Endometrial microvascular endothelial cells (primary cell): ENCODE results near the gene GLT1D1. TPM values are rescaled to one million over a fixed set of nuclear protein-coding genes. Genes with fewer than 3 reads are reported as not detected.
"Not testable (repeated sequence)": the region's sequence is repeated elsewhere in the genome, so short reads cannot be mapped to it uniquely, and the experiment has no call there.

Experiments used
- in situ Hi-C: cut with HindIII; loops from 2 replicates; pipeline ENCODE4 v1.10.0; 2017; ENCODE audit warnings: low sequenced_read_pairs, low pct_unique_long_range_greater_than_20kb; ENCODE audit errors: inconsistent ontology term
- total RNA-seq: library from RNA; depleted of rRNA; stranded (reverse); fragments of >200 nt; gene quantifications from one replicate; pipeline ENCODE4 v1.2.3, GENCODE V29; 2015; ENCODE audit errors: inconsistent ontology term

Gene GLT1D1
- total RNA-seq, 1 donor from 2014 or later = not detected

DNA sequence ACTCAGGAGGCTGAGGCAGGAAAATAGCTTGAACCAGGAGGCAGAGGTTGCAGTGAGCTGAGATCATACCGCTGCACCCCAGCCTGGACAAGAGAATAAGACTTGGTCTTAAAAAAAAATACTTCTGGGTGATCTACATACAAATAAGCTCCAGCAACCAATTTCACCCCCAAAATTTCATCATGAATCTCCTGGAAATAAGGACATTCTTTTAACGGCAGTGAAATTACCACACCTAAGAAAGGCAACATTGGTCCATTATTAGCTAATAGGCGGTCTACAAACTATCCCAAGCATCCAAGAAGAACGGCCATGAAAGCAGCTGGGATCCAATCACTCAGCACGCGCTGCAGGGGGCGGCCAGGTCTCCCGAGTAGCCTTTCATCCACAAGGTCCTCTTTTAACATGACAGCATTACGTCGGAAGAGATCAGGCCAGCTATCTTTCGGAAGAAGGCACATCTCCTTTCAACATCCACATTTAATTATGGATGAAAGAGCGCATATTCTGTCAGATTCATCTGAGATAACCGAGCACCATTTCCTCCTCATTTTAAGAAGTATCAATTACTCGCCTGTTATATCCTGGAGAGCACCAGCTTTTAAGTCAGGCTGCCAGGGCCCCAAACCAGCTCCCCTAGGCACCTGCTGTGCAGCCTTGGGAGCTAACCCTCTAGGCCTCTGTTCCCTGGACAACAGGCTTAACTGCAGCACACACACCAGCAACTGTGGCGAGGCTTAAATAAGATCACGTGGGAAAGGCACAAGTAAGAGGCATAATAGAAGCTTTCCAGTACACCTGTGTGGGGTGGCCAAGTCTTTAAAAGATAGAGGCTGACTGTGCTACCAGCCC, 33.8 kb upstream of the GLT1D1 start:
- in situ Hi-C loops = no loop called here

- in situ Hi-C loops = no loop called here
These were observed 33.0 kb upstream of the GLT1D1 start for GRCh38 chr12:128820253-128820652.

- in situ Hi-C loops = no loop called here
These were observed 32.4 kb upstream of the GLT1D1 start for GRCh38 chr12:128820723-128821432.

GRCh38 chr12:128823216-128823915, 29.9 kb upstream of the GLT1D1 start:
- in situ Hi-C loops = no loop called here

DNA sequence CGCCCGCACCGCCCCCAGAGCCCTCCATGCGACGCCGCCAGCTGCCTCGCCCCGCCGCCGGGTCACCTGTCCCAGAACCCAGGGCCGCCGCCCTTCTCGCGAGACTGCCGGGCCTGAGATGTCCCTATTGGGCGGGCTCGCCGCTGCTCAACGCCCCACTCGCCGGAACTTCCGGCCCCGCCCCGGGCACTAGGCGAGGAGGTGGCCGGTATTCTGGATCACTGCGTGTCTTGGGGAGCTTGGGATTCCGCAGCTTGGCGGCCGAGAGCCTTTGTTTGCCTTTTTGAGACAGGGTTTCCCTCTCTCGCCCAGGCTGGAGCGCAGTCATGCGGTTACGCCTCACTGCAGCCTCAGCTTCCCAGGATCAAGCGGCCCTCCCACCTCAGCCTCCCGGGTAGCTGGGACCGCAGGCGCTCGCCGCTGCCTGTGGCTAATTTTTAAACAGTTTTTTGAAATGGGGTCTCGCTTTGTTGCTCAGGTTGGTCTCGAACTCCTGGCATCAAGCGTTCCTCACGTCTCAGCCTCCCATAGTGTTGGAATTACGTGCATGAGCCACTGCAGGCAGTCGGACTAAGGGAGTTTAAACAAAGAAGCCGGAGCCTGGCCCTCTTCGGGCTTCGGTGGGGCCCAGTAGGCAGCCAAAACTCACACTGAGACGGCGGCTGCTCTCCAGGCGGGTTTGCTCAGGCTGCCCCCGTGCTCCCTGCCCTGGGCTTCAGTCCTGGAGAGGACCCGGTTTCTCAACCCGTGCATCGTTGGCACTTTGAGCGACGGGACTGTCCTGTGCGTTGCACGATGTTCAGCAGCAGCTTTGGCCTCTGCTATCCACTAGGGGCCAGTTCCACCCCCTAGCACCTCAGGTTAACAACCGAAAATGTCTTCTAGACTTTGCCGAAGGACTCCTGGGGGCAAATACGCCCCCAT, 29.1 kb upstream of the GLT1D1 start, which contains the start of gene SLC15A4:
Gene SLC15A4 (minus strand): TSS at position 43 of the 924 bp plus-strand sequence. CDS start 15 bp downstream, at position 28.
- in situ Hi-C loops = no loop called here

GRCh38 chr12:128825835-128826234, 27.4 kb upstream of the GLT1D1 start:
- in situ Hi-C loops = no loop called here

GRCh38 chr12:128827724-128828123, 25.6 kb upstream of the GLT1D1 start:
- in situ Hi-C loops = no loop called here

DNA sequence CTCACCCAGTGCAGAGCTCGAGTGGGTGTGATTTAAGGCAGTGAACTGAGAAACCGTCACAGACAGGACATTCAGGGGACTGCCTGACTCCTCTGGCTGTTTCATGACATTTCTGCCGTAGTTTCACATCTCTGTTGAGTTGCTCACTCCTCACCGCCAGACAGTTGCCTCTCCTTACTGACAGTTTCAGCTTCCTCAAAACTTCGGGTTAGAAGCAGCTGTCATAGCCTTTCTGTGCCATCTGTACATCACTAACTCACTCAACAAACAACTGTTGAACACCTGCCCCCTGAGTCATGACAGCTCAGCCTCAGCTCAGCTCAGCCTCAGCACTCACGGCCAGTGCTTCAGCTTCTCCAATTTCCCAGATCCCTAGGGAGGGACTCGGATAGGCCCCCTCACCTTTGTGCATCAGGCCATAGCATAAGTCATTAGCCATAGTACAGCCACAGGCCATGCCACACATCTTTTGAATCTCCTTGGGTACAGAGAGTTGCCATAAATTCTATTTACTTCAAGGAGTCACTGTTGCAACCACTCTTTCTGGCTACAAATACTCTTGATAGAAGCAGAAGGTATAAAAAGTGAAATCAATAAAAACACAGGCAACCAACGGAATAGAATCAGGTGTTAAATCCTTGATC, 23.3 kb upstream of the GLT1D1 start:
- in situ Hi-C loops = no loop called here

DNA sequence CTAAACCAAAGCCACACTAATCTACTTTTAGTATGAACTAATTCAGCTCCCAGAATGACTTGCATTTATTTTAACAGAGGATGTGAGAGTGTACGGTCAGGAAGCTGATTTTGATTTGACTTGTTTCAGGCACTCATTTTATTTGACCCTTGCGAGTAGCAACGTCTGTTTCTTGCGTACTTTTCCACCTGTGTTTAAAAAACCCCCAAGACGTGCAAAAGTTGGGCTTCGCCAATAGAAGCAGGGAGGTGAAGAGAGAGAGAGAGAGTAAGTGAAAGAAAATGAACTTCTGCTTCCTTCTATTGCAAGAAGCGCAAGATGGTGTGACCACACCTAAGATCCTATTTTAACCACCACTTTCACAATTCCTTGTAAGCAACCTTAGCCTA, 22.8 kb upstream of the GLT1D1 start:
- in situ Hi-C loops = no loop called here

DNA sequence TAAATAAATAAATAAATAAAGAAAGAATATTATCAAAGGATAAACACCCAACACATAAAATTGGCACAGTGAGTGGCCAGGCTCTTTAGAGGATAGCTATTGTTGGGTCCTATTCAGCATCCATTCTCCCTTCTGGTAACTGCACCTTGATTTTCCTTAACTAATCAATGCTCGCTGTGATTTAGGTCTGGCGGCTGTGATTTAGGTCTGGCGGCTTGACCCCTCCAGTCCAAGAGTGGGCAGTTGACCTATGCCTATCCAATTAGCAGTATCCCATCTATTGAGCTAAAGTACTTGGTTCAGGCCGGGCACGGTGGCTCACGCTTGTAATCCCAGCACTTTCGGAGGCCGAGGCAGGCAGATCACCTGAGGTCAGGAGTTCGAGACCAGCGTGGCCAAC, 19.9 kb upstream of the GLT1D1 start:
- in situ Hi-C loops = no loop called here

DNA sequence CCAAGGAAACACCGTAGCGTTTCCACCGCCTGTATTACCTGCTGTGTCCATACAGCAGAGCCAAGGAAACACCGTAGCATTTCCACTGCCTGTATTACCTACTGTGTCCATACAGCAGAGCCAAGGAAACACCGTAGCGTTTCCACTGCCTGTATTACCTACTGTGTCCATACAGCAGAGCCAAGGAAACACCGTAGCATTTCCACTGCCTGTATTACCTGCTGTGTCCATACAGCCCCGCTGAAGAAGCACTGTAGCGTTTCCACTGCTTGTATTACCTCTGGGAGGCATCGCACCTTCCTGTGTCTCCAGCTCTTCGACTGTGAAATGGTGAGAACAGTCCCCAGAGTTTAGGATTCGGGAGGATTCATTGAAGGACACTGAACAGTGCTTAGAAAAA, 13.4 kb upstream of the GLT1D1 start:
- in situ Hi-C loops = not testable (repeated sequence)

- in situ Hi-C loops = no loop called here
These were observed 12.3 kb upstream of the GLT1D1 start for GRCh38 chr12:128840862-128841468.

GRCh38 chr12:128842579-128842978, 10.7 kb upstream of the GLT1D1 start:
- in situ Hi-C loops = no loop called here

DNA sequence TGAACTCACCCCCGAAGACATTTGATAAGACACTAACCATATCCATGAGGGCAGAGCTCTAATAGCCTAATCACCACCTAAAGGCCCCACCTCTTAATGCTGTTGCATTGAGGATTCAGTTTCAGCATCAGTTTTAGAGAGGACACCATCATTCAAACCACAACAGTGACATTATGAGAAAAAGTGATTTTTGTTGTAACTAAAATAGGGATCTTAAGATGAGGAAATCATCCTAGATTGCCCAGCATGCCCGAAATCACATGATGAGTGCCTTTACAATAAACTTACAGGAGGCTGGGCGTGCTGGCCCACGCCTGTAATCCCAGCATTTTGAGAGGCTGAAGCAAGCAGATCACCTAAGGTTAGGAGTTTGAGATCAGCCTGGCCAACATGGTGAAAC, 9.7 kb upstream of the GLT1D1 start:
- in situ Hi-C loops = no loop called here

- in situ Hi-C loops = no loop called here
These were observed 9.1 kb upstream of the GLT1D1 start for GRCh38 chr12:128844031-128844635.

DNA sequence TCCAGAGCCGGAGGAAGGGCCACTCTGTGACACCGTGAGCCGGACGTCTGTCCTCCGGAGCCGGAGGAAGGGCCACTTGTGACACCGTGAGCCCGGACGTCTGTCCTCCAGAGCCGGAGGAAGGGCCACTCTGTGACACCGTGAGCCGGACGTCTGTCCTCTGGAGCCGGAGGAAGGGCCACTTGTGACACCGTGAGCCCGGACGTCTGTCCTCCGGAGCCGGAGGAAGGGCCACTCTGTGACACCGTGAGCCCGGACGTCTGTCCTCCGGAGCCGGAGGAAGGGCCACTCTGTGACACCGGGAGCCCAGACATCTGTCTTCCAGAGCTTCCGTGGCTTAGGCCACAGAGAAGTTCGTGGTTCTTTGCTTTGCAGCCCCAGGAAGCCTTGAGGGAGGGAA, 6.6 kb upstream of the GLT1D1 start:
- in situ Hi-C loops = not testable (repeated sequence)

DNA sequence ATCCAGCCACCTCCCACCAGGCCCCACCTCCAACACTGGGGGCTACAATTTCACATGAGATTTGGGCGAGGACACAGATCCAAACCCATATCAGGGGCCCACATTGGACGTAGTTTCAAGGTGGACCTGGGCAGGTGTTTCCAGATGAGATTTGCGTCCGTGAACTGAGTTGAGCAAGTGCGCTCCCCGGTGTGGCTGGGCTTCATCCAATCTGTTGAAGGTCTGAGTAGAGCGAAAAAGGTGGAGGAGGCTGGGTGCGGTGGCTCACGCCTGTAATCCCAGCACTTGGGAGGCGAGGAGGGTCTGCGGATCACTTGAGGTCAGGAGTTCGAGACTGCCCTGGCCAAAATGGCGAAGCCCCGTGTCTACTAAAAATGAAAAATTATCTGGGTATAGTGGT, 4.9 kb upstream of the GLT1D1 start:
- in situ Hi-C loops = no loop called here
